Measurements from ENCODE around the gene PLXNB1.
"Not testable (repeated sequence)": the region's sequence is repeated elsewhere in the genome, so short reads cannot be mapped to it uniquely, and the experiment has no call there.

PLXNB1 gene

GRCh38 chr3:48429960-48430707, at the start of gene PLXNB1:
PLXNB1 (minus strand) TSS chr3:48430086; CDS start chr3:48424611, 5,475 bp downstream.
- DNase-seq: peak; percentile 69

GRCh38 chr3:48478626-48479555, 49.0 kb upstream of the PLXNB1 start:
- no peak for DNase-seq

- DNase-seq: no peak
Measured at GRCh38 chr3:48477959-48478520, 48.2 kb upstream of the PLXNB1 start.

- no peak for DNase-seq
Measured at GRCh38 chr3:48476426-48477053, 46.7 kb upstream of the PLXNB1 start.

- DNase-seq: no peak
Measured at GRCh38 chr3:48475188-48475587, 45.3 kb upstream of the PLXNB1 start.

GRCh38 chr3:48474619-48475018, 44.7 kb upstream of the PLXNB1 start:
- DNase-seq: no peak

- DNase-seq: not testable (repeated sequence)
Measured at GRCh38 chr3:48474031-48474430, 44.1 kb upstream of the PLXNB1 start.

- DNase-seq: no peak
Measured at GRCh38 chr3:48473617-48473952, 43.7 kb upstream of the PLXNB1 start.

GRCh38 chr3:48472923-48473616, 43.2 kb upstream of the PLXNB1 start:
- peak; percentile 91 for DNase-seq

GRCh38 chr3:48472673-48472922, 42.7 kb upstream of the PLXNB1 start:
- DNase-seq: no peak

- no peak for DNase-seq
Measured at GRCh38 chr3:48470286-48470685, 40.4 kb upstream of the PLXNB1 start.

GRCh38 chr3:48469046-48469915, 39.4 kb upstream of the PLXNB1 start:
- no peak for DNase-seq

- DNase-seq: no peak
Measured at GRCh38 chr3:48468329-48468731, 38.4 kb upstream of the PLXNB1 start.

- no peak for DNase-seq
Measured at GRCh38 chr3:48467473-48468267, 37.8 kb upstream of the PLXNB1 start.

- DNase-seq: no peak
Measured at GRCh38 chr3:48467110-48467454, 37.2 kb upstream of the PLXNB1 start.

GRCh38 chr3:48466386-48467109, 36.7 kb upstream of the PLXNB1 start:
- DNase-seq: no peak

GRCh38 chr3:48465531-48466378, 35.9 kb upstream of the PLXNB1 start:
- DNase-seq: peak; percentile 95

- DNase-seq: no peak
Measured at GRCh38 chr3:48465237-48465530, 35.3 kb upstream of the PLXNB1 start.

- no peak for DNase-seq
Measured at GRCh38 chr3:48464713-48465221, 34.9 kb upstream of the PLXNB1 start.
